Pancreas (tissue), 10 donors: ENCODE data around the gene FAM110D. TPM values are rescaled to one million over a fixed set of nuclear protein-coding genes. Genes with fewer than 3 reads are reported as not detected.

Source experiments
- ATAC-seq, 4 donors: fragments of 200-7000 bp; cut with Tn5 transposase; one replicate each; pipeline versions ENCODE4 v1.8.0 to v1.9.1; 2020; ENCODE audit warnings: mild to moderate bottlenecking in 4 of 4, moderate library complexity in 4 of 4
- DNase-seq, 6 donors: peaks; one replicate each; pipeline ENCODE4 v3.0.0-alpha.2; 2020
- FAIRE-seq: peaks from 2 replicates; lab custom pipeline; 2012; peaks lifted over from hg19 to GRCh38; lab: Jason Lieb, UNC
- H3K27ac ChIP-seq, 4 donors: fragments of 200-600 bp; sonication (generic); 1 replicate in 3 of 4; 2 replicates in 1 of 4; pipeline versions ENCODE4 v1.5.0 to v1.8.0; 2020
- H3K27me3 ChIP-seq, 4 donors: fragments of 200-600 bp; one replicate each; pipeline ENCODE4 v1.8.0; 2021
- H3K36me3 ChIP-seq, 3 donors: fragments of 200-600 bp; sonication (generic) in 1 of 3; one replicate each; pipeline versions ENCODE4 v1.5.0 to v1.8.0; 2020 to 2021
- H3K4me1 ChIP-seq, 3 donors: fragments of 200-600 bp; one replicate each; pipeline ENCODE4 v1.8.0; 2021
- H3K4me3 ChIP-seq, 4 donors: fragments of 200-600 bp; sonication (generic) in 2 of 4; one replicate each; pipeline versions ENCODE4 v1.5.0 to v1.8.0; 2020 to 2021
- H3K9me3 ChIP-seq, 4 donors: fragments of 200-600 bp; one replicate each; pipeline ENCODE4 v1.8.0; 2021
- WGBS, 2 donors: extraction: QIAGEN DNeasy Blood & Tissue Kit; methylation state at CpG; one replicate each; pipeline ENCODE4 v1.1.7; 2013; 5-methylcytosine and 5-hydroxymethylcytosine counted together
- intact Hi-C, 3 donors: fragments of 100-400 bp; cut with DNase I; formaldehyde crosslinking; loops; one replicate each; pipeline versions ENCODE4 v1.11.1 to v1.14.2; 2022
- polyA plus RNA-seq, 2 donors: library from polyadenylated mRNA; stranded (reverse); fragments of 200-250 nt; gene quantifications; one replicate each; pipeline ENCODE4 v1.2.3, GENCODE V29; 2013
- total RNA-seq, 6 donors: library from RNA; stranded (reverse); fragmentation: NEBNext Ultra II Directional in 4 of 6; extraction: Animal tissue kit (Norgen Biotek cat#: 25700) in 4 of 6; gene quantifications; one replicate each; pipeline versions ENCODE4 v1.2.1 to v1.2.4, GENCODE V29; 2021 to 2023
- TF ChIP-seq, protein P1 (sequence below), 4 donors: fragments of 200-600 bp; sonication (generic) in 3 of 4; IDR thresholded peaks; one replicate each; pipeline versions ENCODE4 v1.5.0 to v1.8.0; 2021; ENCODE audit warnings: antibody characterized with exemption in 4 of 4
- donor health status: healthy with polysubstance abuse.
- donor health status: DM: no; HTN: no; CAD: no; lungs with moderate emphysema.
- donor health status: DM: no; HTN: no; CAD: no.
- donor health status: control.
- donor health status: control.
- donor health status: Bipolar disorder and iron deficiency.
- donor health status: DM: yes; HTN: yes; CAD: no.
- donor health status: DM: no; HTN: no; CAD: no.
- donor health status: DM: no; HTN: no; CAD: no.
- donor health status: DM: yes; HTN: yes; CAD: no.

The FAM110D gene
- total and polyA plus RNA-seq, 8 donors, result 0.79 to 3.5 (median 1.1) TPM

- FAIRE-seq (no peak), DNase-seq (no peak), ATAC-seq (no peak)
- TF ChIP-seq, protein P1, sequence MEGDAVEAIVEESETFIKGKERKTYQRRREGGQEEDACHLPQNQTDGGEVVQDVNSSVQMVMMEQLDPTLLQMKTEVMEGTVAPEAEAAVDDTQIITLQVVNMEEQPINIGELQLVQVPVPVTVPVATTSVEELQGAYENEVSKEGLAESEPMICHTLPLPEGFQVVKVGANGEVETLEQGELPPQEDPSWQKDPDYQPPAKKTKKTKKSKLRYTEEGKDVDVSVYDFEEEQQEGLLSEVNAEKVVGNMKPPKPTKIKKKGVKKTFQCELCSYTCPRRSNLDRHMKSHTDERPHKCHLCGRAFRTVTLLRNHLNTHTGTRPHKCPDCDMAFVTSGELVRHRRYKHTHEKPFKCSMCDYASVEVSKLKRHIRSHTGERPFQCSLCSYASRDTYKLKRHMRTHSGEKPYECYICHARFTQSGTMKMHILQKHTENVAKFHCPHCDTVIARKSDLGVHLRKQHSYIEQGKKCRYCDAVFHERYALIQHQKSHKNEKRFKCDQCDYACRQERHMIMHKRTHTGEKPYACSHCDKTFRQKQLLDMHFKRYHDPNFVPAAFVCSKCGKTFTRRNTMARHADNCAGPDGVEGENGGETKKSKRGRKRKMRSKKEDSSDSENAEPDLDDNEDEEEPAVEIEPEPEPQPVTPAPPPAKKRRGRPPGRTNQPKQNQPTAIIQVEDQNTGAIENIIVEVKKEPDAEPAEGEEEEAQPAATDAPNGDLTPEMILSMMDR (IDR thresholded peaks at IDR 0.05), result no peak
- H3K4me1 ChIP-seq, result peaks cover 6 to 25% (median 24%) of the 10 kb centered on the region in 3 donors
- 30 to 44% methylated on average over 1 of the region's 1 CpG for WGBS, 2 donors
- intact Hi-C loops, result no loop called here
- no peaks in the 10 kb centered on the region for H3K9me3 ChIP-seq
- H3K36me3 ChIP-seq, result no peaks in the 10 kb centered on the region
- H3K27me3 ChIP-seq, result no peaks in the 10 kb centered on the region
- no peak overlapping the region for H3K4me3 ChIP-seq
- no peak overlapping the region for H3K27ac ChIP-seq
Observed at GRCh38 chr1:26130695-26131094, 28.2 kb upstream of the FAM110D start.

GRCh38 chr1:26132128-26132833 is 26.6 kb upstream of the FAM110D start:
- FAIRE-seq (no peak), DNase-seq (no peak), ATAC-seq (no peak)
- no peak overlapping the region for H3K27ac ChIP-seq
- no peak overlapping the region for H3K4me3 ChIP-seq
- intact Hi-C loops, result no loop called here
- 86 to 88% methylated on average over 5 of the region's 5 CpGs for WGBS, 2 donors
- peaks cover 0 to 10% (median 8%) of the 10 kb centered on the region in 3 donors for H3K4me1 ChIP-seq
- no peaks in the 10 kb centered on the region for H3K36me3 ChIP-seq
- H3K9me3 ChIP-seq, result no peaks in the 10 kb centered on the region
- H3K27me3 ChIP-seq, result no peaks in the 10 kb centered on the region
- TF ChIP-seq, protein P1 (IDR thresholded peaks at IDR 0.05), result no peak

- 95 to 100% methylated on average over 2 of the region's 2 CpGs for WGBS, 2 donors
- H3K27me3 ChIP-seq, result no peaks in the 10 kb centered on the region
Observed at GRCh38 chr1:26132834-26133167, 26.1 kb upstream of the FAM110D start.

DNA sequence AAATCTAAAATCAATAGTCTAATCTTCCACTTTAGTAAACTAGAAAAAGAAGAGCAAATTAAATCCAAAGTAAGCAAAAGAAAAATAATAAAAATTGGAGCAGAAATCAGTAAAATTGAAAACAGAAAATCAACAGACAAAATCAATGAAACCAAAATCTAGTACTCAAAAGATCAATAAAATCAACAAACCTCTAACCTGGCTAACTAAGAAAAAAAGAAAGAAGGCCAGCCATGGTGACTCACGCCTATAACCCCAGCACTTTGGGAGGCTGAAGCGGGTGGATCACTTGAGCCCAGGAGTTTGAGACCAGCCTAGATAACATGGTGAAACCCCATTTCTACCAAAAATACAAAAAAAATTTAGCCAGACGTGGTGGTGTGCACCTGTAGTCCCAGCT is 24.4 kb upstream of the FAM110D start:
- Histone ChIP-seq H3K4me1 (no peaks in the 10 kb centered on the region), H3K4me3 (no peak overlapping the region), H3K9me3 (no peaks in the 10 kb centered on the region), H3K27ac (no peak overlapping the region), H3K36me3 (no peaks in the 10 kb centered on the region), H3K27me3 (no peaks in the 10 kb centered on the region)
- whole genome bisulfite sequencing, 2 donors, result 64 to 69% methylated on average over 3 of the region's 3 CpGs
- DNase-seq (no peak), FAIRE-seq (no peak), ATAC-seq (no peak)
- intact Hi-C loops, result no loop called here
- TF ChIP-seq, protein P1 (IDR thresholded peaks at IDR 0.05), result no peak

More at GRCh38 chr1:26132834-26133167, 26.1 kb upstream of the FAM110D start:
- ATAC-seq (no peak), FAIRE-seq (no peak), DNase-seq (no peak)
- Histone ChIP-seq H3K27ac (no peak overlapping the region), H3K9me3 (no peaks in the 10 kb centered on the region), H3K4me3 (no peak overlapping the region), H3K36me3 (no peaks in the 10 kb centered on the region), H3K4me1 (peaks cover 0 to 4% (median 3%) of the 10 kb centered on the region in 3 donors)
- intact Hi-C loops, result no loop called here
- TF ChIP-seq, protein P1 (IDR thresholded peaks at IDR 0.05), result no peak

GRCh38 chr1:26138974-26139558 is 19.8 kb upstream of the FAM110D start:
- Histone ChIP-seq H3K4me1 (no peaks in the 10 kb centered on the region), H3K27me3 (no peaks in the 10 kb centered on the region), H3K27ac (no peak overlapping the region), H3K4me3 (no peak overlapping the region), H3K9me3 (no peaks in the 10 kb centered on the region), H3K36me3 (no peaks in the 10 kb centered on the region)
- TF ChIP-seq, protein P1 (IDR thresholded peaks at IDR 0.05), result no peak
- ATAC-seq, result no peak
- intact Hi-C loops, result no loop called here
- no peak for FAIRE-seq
- 53 to 63% methylated on average over 3 of the region's 3 CpGs for WGBS, 2 donors
- DNase-seq, result no peak
